Activated naive CD8-positive, alpha-beta T cell treated with anti-CD3 and anti-CD28 coated beads, Interleukin-2, amount 50 U/mL, for 24 hours (primary cell): ENCODE measurements around the gene MAGEC1.
"Not testable (repeated sequence)": the region's sequence is repeated elsewhere in the genome, so short reads cannot be mapped to it uniquely, and the experiment has no call there.

Source experiments
- ATAC-seq: fragments of 150-1000 bp; cut with Tn5 transposase; one replicate; pipeline ENCODE4 v1.10.0; 2021
- DNase-seq: peaks from one replicate; pipeline ENCODE4 v3.0.0; 2021
- H3K27ac Mint-ChIP-seq: one replicate; pipeline ENCODE4 v1.8.0; 2021; ENCODE audit warnings: mild to moderate bottlenecking, mixed read lengths
- H3K27me3 Mint-ChIP-seq: one replicate; pipeline ENCODE4 v1.8.0; 2021; ENCODE audit warnings: mixed read lengths
- H3K36me3 Mint-ChIP-seq: one replicate; pipeline ENCODE4 v1.8.0; 2021; ENCODE audit warnings: low read depth, mixed read lengths
- H3K4me1 Mint-ChIP-seq: one replicate; pipeline ENCODE4 v1.8.0; 2021; ENCODE audit warnings: mixed read lengths
- H3K4me3 Mint-ChIP-seq: one replicate; pipeline ENCODE4 v1.8.0; 2021; ENCODE audit warnings: mild to moderate bottlenecking, moderate library complexity, mixed read lengths
- H3K9me3 Mint-ChIP-seq: one replicate; pipeline ENCODE4 v1.8.0; 2021; ENCODE audit warnings: mixed read lengths

Gene MAGEC1, protein sequence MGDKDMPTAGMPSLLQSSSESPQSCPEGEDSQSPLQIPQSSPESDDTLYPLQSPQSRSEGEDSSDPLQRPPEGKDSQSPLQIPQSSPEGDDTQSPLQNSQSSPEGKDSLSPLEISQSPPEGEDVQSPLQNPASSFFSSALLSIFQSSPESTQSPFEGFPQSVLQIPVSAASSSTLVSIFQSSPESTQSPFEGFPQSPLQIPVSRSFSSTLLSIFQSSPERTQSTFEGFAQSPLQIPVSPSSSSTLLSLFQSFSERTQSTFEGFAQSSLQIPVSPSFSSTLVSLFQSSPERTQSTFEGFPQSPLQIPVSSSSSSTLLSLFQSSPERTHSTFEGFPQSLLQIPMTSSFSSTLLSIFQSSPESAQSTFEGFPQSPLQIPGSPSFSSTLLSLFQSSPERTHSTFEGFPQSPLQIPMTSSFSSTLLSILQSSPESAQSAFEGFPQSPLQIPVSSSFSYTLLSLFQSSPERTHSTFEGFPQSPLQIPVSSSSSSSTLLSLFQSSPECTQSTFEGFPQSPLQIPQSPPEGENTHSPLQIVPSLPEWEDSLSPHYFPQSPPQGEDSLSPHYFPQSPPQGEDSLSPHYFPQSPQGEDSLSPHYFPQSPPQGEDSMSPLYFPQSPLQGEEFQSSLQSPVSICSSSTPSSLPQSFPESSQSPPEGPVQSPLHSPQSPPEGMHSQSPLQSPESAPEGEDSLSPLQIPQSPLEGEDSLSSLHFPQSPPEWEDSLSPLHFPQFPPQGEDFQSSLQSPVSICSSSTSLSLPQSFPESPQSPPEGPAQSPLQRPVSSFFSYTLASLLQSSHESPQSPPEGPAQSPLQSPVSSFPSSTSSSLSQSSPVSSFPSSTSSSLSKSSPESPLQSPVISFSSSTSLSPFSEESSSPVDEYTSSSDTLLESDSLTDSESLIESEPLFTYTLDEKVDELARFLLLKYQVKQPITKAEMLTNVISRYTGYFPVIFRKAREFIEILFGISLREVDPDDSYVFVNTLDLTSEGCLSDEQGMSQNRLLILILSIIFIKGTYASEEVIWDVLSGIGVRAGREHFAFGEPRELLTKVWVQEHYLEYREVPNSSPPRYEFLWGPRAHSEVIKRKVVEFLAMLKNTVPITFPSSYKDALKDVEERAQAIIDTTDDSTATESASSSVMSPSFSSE

DNA sequence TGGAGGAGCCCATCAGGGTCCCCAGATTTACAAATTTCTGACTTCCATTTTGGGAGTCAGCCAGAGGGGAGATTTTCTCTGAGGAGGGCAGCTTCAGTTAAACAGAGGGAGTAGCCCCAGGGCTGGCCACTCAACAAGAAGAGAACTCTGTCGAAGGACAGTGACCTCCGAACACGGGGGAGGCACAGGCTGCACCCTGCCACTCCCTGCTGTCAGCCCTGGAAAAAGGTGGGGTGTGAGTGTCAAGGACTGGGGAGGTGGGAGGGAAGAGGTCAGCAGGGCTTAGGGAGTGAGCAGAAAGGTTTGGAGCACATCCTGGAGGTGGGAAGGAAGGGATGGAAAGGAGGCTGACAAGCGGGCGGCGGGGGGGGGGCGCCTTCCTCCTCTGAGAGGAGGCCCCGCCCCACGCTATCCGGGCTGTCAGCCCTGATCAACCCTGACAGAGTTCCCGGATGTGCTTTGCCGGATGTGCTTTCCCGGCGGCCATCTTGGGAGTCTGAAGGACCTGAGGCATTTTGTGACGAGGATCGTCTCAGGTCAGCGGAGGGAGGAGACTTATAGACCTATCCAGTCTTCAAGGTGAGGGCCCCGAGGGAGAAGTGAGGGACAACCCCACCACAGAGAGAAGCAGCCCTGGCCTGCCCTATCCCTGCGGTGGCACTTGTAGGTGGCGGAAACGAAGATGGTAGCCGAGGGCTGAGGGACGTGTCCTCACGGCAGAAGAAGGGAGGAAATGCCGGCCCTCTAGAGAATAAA lies at the start of gene MAGEC1:
Gene MAGEC1 (plus strand): TSS at position 495 of the 756 bp plus-strand sequence. CDS start 1,179 bp downstream, outside the sequence.
- Mint-ChIP-seq H3K36me3 (no peaks in the 10 kb centered on the region), H3K9me3 (no peaks in the 10 kb centered on the region), H3K27ac (no peak within 1 kb of the TSS), H3K27me3 (no peaks in the 10 kb centered on the region), H3K4me1 (no peaks in the 10 kb centered on the region), H3K4me3 (no peak within 1 kb of the TSS)
- ATAC-seq (no peak), DNase-seq (no peak)

DNA sequence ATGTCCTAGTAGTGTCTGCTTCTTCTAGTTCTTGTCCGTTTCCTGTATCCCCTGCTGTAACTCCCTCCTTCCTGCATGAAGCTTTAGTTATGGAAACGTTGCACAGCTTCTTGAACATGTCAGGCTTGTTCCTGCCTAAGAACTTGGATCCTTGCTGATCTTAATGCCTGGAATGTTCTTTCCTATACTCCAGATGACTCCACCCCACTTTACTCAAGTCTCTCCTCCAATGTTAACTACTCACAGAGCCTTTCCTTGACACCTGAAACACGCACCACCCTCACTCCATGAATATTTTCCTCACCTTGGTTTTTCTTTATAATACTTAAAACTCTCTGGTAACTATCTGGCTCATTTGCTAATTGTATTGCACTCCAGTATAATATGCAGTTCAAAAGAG lies 46.2 kb upstream of the MAGEC1 start:
- Mint-ChIP-seq H3K9me3 (no peaks in the 10 kb centered on the region), H3K4me1 (no peaks in the 10 kb centered on the region), H3K4me3 (no peak overlapping the region), H3K36me3 (no peaks in the 10 kb centered on the region), H3K27ac (no peak overlapping the region), H3K27me3 (no peaks in the 10 kb centered on the region)
- DNase-seq (no peak), ATAC-seq (no peak)

DNA sequence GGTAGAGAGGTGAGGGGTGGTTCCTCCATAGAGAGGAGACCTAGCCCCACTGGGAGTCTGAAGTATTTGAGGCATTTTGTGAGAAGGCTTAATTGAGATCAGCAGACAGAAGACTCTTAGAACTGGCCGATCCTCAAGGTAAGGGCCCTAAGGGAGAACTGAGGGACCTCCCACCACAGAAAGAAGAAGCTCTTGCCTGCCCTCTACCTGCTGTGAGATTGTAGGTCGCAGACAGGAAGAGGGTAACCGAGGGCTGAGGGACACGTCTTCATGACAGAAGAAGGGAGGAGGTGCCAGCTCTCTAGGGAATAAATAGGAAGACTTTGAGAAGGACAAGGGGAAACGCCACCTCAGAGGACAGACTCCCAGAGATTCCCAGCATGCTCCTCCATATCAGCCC lies 24.1 kb upstream of the MAGEC1 start:
- no peaks in the 10 kb centered on the region for H3K4me1 Mint-ChIP-seq
- no peaks in the 10 kb centered on the region for H3K9me3 Mint-ChIP-seq
- ATAC-seq: no peak
- H3K36me3 Mint-ChIP-seq: no peaks in the 10 kb centered on the region
- DNase-seq: no peak
- no peaks in the 10 kb centered on the region for H3K27me3 Mint-ChIP-seq
- H3K4me3 Mint-ChIP-seq: no peak overlapping the region
- H3K27ac Mint-ChIP-seq: no peak overlapping the region

DNA sequence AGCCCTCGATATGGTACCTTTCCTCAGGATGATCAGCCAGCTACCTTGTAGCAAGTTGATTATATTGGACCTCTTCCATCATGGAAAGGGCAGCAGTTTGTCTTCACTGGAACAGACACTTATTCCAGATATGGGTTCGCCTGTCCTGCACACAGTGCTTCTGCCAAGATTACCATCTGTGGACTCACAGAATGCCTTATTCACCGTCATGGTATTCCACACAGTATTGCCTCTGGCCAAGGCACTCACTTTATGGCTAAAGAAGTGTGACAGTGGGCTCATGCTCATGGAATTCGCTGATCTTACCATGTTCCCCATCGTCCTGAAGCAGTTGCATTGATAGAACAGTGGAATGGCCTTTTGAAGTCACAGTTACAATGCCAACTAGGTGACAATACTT lies 14.9 kb upstream of the MAGEC1 start:
- not testable (repeated sequence) for H3K4me3 Mint-ChIP-seq, H3K36me3 Mint-ChIP-seq, H3K9me3 Mint-ChIP-seq, ATAC-seq, H3K4me1 Mint-ChIP-seq, H3K27me3 Mint-ChIP-seq, DNase-seq, H3K27ac Mint-ChIP-seq

DNA sequence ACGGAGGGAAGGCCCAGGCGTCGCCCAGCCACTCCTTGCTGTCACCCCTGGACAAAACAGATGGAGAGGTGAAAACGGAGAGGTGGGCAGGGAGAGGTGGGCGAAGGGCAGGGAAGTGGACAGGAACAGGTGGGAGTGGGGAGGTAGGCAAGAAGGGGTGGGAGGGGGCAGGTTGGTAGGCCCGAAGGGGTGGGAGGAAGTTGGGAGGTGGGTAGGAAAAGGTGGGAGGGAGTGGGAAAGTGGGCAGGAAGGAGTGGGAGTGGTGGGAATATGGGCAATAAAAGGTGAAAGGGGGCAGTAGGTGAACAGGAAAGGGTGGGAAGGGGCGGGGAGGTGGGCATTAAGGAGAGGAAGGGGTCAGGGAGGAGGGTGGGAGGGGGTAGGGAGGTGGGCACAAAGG lies 9.0 kb upstream of the MAGEC1 start:
- Mint-ChIP-seq H3K36me3 (no peaks in the 10 kb centered on the region), H3K9me3 (no peaks in the 10 kb centered on the region), H3K27me3 (no peaks in the 10 kb centered on the region), H3K4me3 (no peak overlapping the region), H3K4me1 (no peaks in the 10 kb centered on the region), H3K27ac (no peak overlapping the region)
- ATAC-seq: no peak
- DNase-seq: no peak

DNA sequence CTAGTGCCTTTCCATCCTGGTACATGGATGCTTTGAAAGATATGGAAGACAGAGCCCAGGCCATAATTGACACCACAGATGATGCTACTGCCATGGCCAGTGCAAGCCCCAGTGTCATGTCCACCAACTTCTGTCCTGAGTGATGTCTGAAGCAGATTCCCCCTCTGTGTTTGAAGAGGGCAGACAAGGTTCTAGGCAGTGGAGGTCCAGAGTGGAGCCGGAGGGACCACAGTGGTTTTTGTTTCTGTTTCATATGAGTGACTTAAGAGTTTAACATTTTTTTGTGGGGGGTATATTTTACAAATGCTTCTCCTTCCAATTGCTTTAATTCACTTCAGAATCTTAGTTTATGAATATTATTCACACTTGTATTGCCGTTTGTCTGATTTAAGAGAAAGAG lies 6.0 kb upstream of the MAGEC1 start:
- DNase-seq (no peak), ATAC-seq (no peak)
- Mint-ChIP-seq H3K4me3 (no peak overlapping the region), H3K9me3 (no peaks in the 10 kb centered on the region), H3K36me3 (no peaks in the 10 kb centered on the region), H3K4me1 (no peaks in the 10 kb centered on the region), H3K27ac (no peak overlapping the region), H3K27me3 (no peaks in the 10 kb centered on the region)

DNA sequence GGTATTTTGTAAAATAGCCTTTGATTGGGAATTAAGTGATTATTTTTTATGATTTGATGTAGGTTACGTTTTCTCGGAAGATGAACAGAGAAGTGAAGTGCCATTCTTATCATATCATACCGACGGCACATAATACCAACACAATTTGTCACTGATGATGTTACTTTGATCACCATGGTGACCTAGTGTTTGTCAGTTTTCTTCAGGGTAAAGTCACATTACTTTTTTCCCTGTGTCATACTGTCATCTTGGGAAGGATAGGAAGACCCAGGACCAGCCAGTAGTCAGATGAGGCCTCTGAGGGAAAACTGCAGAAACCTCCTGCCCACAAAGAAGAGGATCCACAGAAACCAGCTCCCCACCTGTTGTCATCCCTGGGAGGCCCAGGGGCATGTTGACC lies 1.3 kb upstream of the MAGEC1 start:
- DNase-seq (no peak), ATAC-seq (no peak)
- Mint-ChIP-seq H3K4me3 (no peak overlapping the region), H3K9me3 (no peaks in the 10 kb centered on the region), H3K27me3 (no peaks in the 10 kb centered on the region), H3K4me1 (no peaks in the 10 kb centered on the region), H3K36me3 (no peaks in the 10 kb centered on the region), H3K27ac (no peak overlapping the region)

DNA sequence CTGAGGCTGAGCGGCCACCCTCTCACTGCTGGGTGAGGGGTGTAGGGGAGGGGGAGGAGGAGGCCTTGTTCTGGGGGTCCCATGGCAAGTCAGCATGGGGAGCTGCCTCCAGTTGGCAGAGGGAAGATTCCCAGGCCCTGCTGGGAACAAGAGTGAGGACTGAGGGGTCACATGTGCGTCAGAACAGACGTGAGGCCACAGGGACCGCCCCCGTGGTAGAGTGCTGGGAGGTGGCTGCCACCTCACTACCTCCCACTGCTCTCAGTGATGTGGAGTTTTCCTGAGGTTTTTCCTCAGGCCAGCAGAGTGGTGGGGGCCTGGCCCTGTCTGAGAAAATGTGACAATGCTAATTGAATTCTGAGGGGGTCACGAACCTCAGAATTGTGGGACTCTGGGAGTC lies 568 bp downstream of the MAGEC1 start:
- no peak overlapping the region for H3K27ac Mint-ChIP-seq
- no peaks in the 10 kb centered on the region for H3K4me1 Mint-ChIP-seq
- H3K9me3 Mint-ChIP-seq: no peaks in the 10 kb centered on the region
- DNase-seq: no peak
- ATAC-seq: no peak
- no peak overlapping the region for H3K4me3 Mint-ChIP-seq
- no peaks in the 10 kb centered on the region for H3K36me3 Mint-ChIP-seq
- no peaks in the 10 kb centered on the region for H3K27me3 Mint-ChIP-seq

DNA sequence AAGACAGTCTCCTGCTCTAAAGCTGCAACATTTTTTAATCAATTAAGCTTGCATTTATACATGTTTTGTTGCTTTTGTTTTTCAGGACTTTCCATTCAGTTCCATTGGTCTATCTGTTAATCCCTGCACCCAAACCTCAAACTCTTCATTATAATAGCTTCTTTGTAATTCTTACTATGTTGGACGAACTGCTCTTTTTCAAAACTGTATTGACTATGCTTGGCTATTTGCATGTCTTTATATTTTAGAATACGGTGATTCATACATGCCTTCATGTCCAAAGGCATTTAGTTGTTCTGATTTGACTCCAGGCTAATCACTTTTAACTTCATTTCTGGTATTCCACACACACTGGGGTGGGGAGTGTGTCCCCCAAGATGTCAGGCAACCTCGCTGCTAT lies 14.1 kb downstream of the MAGEC1 start:
- H3K27ac Mint-ChIP-seq: no peak overlapping the region
- no peak for DNase-seq
- H3K9me3 Mint-ChIP-seq: no peaks in the 10 kb centered on the region
- no peaks in the 10 kb centered on the region for H3K4me1 Mint-ChIP-seq
- no peak overlapping the region for H3K4me3 Mint-ChIP-seq
- ATAC-seq: no peak
- no peaks in the 10 kb centered on the region for H3K27me3 Mint-ChIP-seq
- no peaks in the 10 kb centered on the region for H3K36me3 Mint-ChIP-seq

DNA sequence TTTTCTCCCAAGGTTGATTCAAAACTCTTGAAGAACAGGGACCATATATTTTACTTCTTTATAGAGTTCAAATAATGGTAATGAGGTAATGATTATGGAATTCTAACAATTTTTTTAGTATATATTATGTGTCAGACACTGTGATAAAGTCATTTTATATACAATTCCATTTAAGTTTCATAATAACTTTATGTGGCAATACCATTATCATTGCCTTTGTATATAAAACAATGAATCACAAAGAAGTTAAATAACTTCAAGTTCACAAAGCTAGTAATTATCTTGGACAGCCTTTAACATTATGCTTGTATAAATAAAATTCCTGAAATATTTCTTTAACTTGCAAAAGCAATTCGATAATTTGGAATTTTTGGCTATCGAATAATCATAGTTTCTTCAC lies 20.6 kb downstream of the MAGEC1 start:
- no peak for ATAC-seq
- peaks cover 8% of the 10 kb centered on the region for H3K9me3 Mint-ChIP-seq
- no peaks in the 10 kb centered on the region for H3K36me3 Mint-ChIP-seq
- no peak for DNase-seq
- no peaks in the 10 kb centered on the region for H3K27me3 Mint-ChIP-seq
- no peaks in the 10 kb centered on the region for H3K4me1 Mint-ChIP-seq
- H3K4me3 Mint-ChIP-seq: no peak overlapping the region
- no peak overlapping the region for H3K27ac Mint-ChIP-seq

DNA sequence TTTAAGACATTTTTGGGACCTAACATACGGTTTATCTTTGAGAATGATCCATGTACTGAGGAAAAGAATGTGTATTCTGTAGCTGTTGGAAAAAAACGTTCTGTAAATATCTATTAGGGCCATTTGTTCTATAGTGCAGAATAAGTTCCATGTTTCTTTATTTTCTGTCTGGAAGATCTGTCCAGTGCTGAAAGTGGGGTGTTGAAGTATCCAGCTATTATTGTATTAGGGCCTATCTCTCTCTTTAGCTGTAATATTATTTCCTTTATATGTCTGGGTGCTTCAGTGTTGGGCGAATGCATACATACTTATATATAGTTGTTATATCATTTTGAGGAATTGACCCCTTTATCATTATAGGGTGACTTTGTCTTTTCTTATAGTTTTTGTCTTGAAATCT lies 24.7 kb downstream of the MAGEC1 start:
- Mint-ChIP-seq H3K4me3 (no peak overlapping the region), H3K9me3 (peaks cover 5% of the 10 kb centered on the region), H3K27me3 (no peaks in the 10 kb centered on the region), H3K27ac (no peak overlapping the region), H3K4me1 (no peaks in the 10 kb centered on the region), H3K36me3 (no peaks in the 10 kb centered on the region)
- ATAC-seq (no peak), DNase-seq (no peak)

DNA sequence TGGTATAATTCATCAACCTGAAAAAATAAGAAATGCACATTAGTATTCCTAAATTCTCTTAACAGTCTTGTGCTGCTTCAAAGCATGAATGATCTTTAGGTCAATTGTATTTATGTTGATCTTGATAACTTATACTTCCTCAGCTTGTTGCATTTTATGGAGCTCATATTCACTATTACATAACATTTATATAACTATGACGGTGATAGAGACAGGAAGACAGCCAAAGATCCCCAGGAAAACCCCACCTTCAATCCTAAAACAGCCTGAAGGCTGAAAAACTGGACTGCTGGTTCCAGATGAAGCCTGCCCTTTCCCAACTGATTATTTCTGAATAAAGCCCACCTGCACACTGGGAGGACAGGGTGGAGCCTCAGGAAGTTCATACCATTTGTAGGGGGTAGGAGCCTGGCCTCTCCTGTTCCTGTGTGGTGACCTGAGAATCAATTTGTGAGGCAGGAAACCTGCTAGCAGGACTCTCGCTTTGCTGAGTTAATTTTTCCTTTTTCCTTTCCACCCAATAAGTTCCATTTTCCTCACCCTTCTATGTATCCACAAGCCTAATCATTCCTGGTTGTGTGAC lies 30.5 kb downstream of the MAGEC1 start:
- DNase-seq (no peak), ATAC-seq (no peak)
- H3K36me3 Mint-ChIP-seq: no peaks in the 10 kb centered on the region
- H3K4me1 Mint-ChIP-seq: no peaks in the 10 kb centered on the region
- no peaks in the 10 kb centered on the region for H3K27me3 Mint-ChIP-seq
- H3K9me3 Mint-ChIP-seq: no peaks in the 10 kb centered on the region
- H3K4me3 Mint-ChIP-seq: no peak overlapping the region
- H3K27ac Mint-ChIP-seq: no peak overlapping the region

DNA sequence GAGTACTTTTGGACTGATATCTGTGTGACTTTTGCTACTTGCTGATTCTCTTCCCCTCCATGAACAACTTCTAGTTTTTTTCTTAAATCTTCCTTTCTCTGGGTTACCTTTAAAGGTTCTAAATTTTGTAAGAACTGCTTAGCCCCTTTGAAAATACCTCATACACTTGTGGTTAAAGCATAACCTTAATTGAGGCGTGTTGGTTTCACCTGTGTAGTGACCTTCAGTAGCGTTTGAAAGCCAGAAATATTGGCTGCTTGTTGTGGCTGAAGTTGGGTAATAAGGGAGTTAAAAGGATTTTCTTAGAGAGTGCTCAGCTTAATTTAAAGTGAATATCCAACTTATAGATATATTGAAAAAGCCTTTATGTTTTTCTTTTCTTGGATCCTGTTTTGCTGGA lies 32.0 kb downstream of the MAGEC1 start:
- Mint-ChIP-seq H3K27ac (no peak overlapping the region), H3K4me3 (no peak overlapping the region), H3K36me3 (no peaks in the 10 kb centered on the region), H3K9me3 (no peaks in the 10 kb centered on the region), H3K27me3 (no peaks in the 10 kb centered on the region), H3K4me1 (no peaks in the 10 kb centered on the region)
- DNase-seq: no peak
- no peak for ATAC-seq

DNA sequence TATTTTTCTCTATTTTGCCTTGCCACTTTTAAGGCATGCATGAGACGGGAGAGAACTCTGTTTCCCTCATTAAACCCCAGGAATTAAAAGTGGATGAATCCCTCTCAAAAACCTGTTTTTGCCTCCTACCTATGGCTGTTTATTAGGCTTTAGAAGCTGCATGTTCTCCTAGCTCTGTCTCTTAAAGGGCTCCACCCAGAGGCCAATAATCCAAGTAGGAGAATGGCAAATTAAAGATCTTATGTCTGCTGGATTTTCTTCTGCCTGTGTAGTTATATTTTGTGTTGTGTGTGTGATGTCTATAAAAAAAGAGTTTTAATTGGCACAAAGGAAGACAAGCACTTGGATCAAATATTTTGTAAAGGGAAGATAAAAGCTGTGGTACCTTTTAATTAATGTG lies 32.4 kb downstream of the MAGEC1 start:
- no peaks in the 10 kb centered on the region for H3K4me1 Mint-ChIP-seq

More for the DNA sequence above, 32.4 kb downstream of the MAGEC1 start:
- Mint-ChIP-seq H3K4me3 (no peak overlapping the region), H3K36me3 (no peaks in the 10 kb centered on the region), H3K27me3 (no peaks in the 10 kb centered on the region), H3K27ac (no peak overlapping the region), H3K9me3 (no peaks in the 10 kb centered on the region)
- no peak for DNase-seq
- no peak for ATAC-seq
